Stimulated activated CD4-positive, alpha-beta T cell treated with anti-CD3 and anti-CD28 coated beads, Interleukin-15, amount 100 ng/mL, for 1 hour (primary cell): ENCODE results near the gene ELMOD2.

Experiments
- DNase-seq, 2 donors: peaks; one replicate each; pipeline ENCODE4 v3.0.0-alpha.2; 2020; ENCODE audit warnings: low read depth in 1 of 2, low spot score in 1 of 2

Gene ELMOD2

GRCh38 chr4:140579278-140579677, 55.3 kb downstream of the ELMOD2 start:
- no peak for DNase-seq

DNA sequence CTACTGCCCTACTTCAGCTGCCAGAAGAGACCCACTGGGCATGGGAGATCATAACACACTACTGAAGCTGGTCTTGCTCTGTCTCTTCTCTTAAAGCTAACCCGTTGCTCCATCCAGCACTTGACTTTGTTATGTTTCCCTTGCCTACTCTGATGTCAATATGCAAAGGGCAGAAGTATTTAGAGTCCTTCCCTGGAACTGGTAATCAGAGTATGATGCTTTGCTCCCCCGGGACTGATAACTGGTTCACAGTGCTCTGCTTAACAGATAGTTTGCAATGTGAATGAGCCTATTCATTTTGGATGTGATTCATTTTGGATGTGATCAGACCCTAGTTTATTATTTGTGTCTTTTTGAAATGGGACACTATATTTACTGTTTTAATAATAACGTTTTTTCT, 57.1 kb downstream of the ELMOD2 start:
- DNase-seq = no peak

DNA sequence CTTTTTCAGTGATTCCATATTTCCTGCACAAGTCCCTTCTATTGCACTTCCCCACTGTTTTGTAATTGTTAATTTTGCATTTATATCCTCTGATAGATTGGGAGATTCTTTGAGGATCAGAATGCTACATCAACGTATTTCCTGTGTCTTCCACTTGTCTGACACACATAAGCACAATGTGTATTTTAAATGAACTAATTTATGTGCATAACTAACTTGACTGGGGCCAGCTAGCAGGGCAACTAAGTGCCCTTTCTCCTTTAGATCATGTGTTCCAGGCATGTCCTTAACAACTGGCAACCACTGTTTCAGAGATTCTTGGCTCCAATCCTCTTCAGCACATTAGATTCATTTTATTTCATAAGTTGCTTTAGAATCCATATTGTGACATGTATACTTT, 60.5 kb downstream of the ELMOD2 start:
- DNase-seq = no peak

DNA sequence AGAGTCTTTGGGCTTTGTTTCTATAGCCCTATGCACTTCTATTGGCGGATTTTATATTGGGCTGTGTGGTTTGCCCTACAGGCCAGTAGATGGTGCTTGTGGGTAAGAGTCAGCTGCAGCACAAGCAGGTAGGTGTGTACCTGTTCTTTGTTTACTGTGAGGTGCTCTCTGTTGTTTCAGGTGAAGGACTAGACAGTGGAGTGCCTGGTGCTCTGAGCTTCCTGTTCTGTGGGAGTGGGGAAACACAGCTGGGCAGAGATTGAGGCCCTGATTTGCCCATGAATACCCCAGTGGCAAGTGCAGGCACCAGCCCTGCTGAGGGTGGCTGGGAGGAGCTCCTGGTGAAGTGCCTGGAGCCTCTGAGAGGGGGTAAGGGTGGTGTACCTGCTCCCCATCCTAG, 71.1 kb downstream of the ELMOD2 start:
- no peak for DNase-seq

DNA sequence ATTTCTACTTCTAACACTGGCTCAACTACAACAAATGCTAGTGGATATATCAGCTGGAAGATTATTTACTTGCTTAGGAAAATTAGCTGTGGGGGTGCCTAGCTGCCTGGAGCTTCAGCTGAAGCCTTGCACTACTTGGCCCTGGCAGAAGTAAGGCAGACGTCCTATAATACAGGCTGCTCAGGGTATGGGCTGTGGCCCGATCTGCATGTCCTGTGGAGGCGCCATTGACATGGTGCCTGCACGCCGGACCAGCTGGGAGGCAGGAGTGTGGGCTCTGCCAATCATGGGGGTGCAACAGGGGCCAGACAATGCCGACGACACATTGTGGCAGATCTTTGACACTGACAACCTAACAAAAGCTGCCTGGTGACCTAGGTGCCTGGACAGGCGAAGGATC, 76.4 kb downstream of the ELMOD2 start:
- no peak for DNase-seq

DNA sequence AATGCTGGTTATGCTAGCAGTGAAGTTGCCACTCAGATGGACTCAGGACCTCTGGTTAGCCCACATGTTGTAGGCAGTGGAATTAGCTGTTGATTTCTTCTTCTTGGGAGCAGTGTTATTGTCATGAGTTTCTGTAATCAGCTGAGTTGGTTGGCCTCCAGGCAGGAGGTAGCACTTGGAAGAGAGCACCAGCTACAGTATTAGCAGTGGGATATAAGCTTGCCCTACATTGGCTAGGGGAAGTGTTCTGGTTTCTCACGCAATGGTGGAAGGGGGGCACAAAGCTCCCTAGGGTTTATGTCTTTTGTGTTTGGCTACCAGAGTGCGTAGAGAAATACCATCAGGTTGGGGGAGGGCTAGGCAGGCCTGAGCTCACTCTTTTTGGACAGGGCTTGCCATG, 78.7 kb downstream of the ELMOD2 start:
- no peak for DNase-seq

- DNase-seq = no peak
Observed at GRCh38 chr4:140603286-140603685, 79.3 kb downstream of the ELMOD2 start.
